ENCODE data around the gene CCDC157. TPM values are rescaled to one million over a fixed set of nuclear protein-coding genes. Genes with fewer than 3 reads are reported as not detected.

The CCDC157 gene
- total RNA-seq, 2 experiments from 2014 or later, result 2.2 to 2.4 TPM

DNA sequence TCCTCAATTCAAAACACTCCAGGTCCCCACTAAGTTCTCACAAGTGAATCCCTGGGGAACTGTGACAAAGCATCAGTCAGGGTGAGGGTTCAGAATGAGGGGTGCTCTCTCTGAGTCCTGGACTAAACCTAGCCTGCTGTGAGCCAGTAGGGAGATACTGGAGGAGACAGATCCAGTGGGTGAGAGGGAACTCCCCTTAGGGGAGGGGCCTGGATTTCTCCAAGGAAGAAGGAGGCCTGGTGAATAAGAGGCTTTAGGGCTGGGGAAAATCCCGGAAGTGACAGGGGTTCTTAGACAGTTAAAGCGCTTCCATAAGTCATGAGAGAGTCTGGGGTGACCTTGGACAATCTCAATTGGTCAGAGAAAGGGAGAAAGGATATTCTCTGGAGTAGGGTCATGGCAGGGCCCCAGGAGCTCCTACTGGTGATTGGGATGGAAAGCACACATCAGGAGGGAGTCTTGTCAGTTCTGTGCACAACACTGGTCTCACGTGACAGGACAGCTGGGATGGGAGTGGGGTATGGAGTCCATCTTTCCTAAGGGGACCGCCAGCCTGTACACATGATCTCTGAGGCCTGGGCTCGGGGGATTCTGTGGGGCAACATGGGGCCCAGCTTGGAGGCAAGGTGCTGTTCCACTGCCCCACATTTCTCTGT, 31.6 kb upstream of the CCDC157 start:
- DNase-seq, result no peak
- CTCF ChIA-PET, result interaction anchor here (0.7 to 8.3 kb wide), 6 partner anchors 11 to 237 kb away, joined by 3 to 98 read pairs (median 4); partner anchors contain the start of gene CASTOR1
- no peak for ATAC-seq
- Mint-ChIP-seq H3K27ac (peak overlapping the region; percentile 81), H3K36me3 (ENCODE audit: low read depth) (peaks cover 15% of the 10 kb centered on the region), H3K4me1 (ENCODE audit: low read depth) (peaks cover 54% of the 10 kb centered on the region), H3K4me3 (peak overlapping the region; percentile 81), H3K27me3 (no peaks in the 10 kb centered on the region), H3K9me3 (no peaks in the 10 kb centered on the region)
- POLR2A ChIA-PET, result interaction anchor here (0.7 to 8.5 kb wide), 11 partner anchors 10 to 60 kb away, joined by 3 to 68 read pairs (median 6); partner anchors contain the start of genes CASTOR1, CCDC157 and SF3A1
- TF ChIP-seq, protein P1, sequence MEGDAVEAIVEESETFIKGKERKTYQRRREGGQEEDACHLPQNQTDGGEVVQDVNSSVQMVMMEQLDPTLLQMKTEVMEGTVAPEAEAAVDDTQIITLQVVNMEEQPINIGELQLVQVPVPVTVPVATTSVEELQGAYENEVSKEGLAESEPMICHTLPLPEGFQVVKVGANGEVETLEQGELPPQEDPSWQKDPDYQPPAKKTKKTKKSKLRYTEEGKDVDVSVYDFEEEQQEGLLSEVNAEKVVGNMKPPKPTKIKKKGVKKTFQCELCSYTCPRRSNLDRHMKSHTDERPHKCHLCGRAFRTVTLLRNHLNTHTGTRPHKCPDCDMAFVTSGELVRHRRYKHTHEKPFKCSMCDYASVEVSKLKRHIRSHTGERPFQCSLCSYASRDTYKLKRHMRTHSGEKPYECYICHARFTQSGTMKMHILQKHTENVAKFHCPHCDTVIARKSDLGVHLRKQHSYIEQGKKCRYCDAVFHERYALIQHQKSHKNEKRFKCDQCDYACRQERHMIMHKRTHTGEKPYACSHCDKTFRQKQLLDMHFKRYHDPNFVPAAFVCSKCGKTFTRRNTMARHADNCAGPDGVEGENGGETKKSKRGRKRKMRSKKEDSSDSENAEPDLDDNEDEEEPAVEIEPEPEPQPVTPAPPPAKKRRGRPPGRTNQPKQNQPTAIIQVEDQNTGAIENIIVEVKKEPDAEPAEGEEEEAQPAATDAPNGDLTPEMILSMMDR (IDR thresholded peaks at IDR 0.05), result no peak
- intact Hi-C loops (cut with micrococcal nuclease), result loop anchor here (2.0 kb wide), 1 partner anchor 14 kb away; no protein-coding TSS in a partner anchor

DNA sequence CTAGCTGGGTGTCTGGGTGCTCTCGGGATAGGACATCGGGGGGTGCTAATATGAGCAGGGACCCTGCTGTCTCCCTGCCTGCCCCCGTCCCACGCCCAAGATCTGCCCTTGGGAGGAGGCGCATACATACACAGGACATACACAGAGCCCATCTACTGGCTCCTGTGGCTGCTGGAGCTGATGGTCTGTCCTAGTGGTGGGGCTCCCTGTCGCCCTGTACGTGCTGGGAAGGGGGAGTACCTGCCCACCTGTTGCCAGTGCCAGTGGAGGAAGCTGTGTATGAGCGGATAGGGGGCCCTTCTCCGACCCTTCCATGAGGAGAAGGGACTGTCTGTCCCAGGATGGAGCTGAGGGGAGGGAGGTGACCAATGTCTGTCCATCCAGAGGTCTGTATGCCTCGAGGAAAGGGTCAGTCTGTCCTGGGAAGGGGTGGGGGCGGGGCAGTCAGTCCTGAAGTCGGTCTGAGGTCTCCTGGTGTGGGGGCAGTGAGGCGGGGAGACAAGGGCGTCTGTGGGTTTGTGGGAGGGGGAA, 31.0 kb upstream of the CCDC157 start:
- Mint-ChIP-seq H3K4me1 (ENCODE audit: low read depth) (peaks cover 48% of the 10 kb centered on the region), H3K27me3 (no peaks in the 10 kb centered on the region), H3K9me3 (no peaks in the 10 kb centered on the region), H3K36me3 (ENCODE audit: low read depth) (peaks cover 20% of the 10 kb centered on the region), H3K4me3 (peak overlapping the region; percentile 81), H3K27ac (peak overlapping the region; percentile 81)
- DNase-seq, result no peak
- CTCF ChIA-PET, result interaction anchor here (0.7 to 8.3 kb wide), 3 partner anchors 11 to 36 kb away, joined by 3 to 98 read pairs (median 17); partner anchors contain the start of gene CASTOR1
- POLR2A ChIA-PET, result interaction anchor here (1.0 to 8.5 kb wide), 8 partner anchors 13 to 61 kb away, joined by 3 to 68 read pairs (median 6); partner anchors contain the start of genes CASTOR1, CCDC157 and SF3A1
- intact Hi-C loops (cut with micrococcal nuclease), result loop anchor here (2.0 kb wide), 1 partner anchor 15 kb away; no protein-coding TSS in a partner anchor
- TF ChIP-seq, protein P1 (IDR thresholded peaks at IDR 0.05), result no peak
- no peak for ATAC-seq

DNA sequence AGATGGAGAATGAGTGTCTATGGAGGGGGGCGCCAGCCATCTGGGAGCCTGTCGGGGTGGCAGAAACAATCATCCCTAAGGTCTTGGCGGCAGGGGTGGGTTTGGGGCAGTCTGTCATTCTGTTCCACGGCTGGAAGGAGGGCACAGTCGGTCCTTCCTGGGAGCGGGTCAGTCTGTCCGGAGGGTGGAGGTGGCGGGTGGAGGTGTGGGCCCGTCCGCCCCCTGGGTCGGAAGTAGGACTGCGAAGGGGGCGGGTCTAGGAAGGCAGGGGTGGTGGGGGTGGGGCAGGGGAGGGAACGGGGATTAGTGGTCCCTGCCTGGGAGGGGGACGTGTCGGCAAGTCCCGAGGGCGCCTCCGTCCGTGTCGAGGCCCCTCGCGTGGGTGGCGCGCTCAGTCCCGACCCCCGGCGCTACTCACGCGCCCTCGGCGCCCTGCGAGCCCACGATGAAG, 30.5 kb upstream of the CCDC157 start:
- no peak for DNase-seq
- Mint-ChIP-seq H3K36me3 (ENCODE audit: low read depth) (peaks cover 21% of the 10 kb centered on the region), H3K27me3 (no peaks in the 10 kb centered on the region), H3K4me1 (ENCODE audit: low read depth) (peaks cover 44% of the 10 kb centered on the region), H3K27ac (peak overlapping the region; percentile 81), H3K9me3 (no peaks in the 10 kb centered on the region), H3K4me3 (peak overlapping the region; percentile 81)
- peak; percentile 9 for ATAC-seq
- intact Hi-C loops (cut with micrococcal nuclease), result no loop called here
- ChIA-PET CTCF (interaction anchor here (0.7 to 8.3 kb wide), 11 partner anchors 12 to 218 kb away, joined by 3 to 98 read pairs (median 4); partner anchors contain the start of genes CASTOR1, CCDC157 and SF3A1), POLR2A (interaction anchor here (1.0 to 8.5 kb wide), 9 partner anchors 13 to 98 kb away, joined by 3 to 68 read pairs (median 6); partner anchors contain the start of genes CASTOR1, CCDC157 and SF3A1)
- TF ChIP-seq, protein P1 (IDR thresholded peaks at IDR 0.05), result no peak

DNA sequence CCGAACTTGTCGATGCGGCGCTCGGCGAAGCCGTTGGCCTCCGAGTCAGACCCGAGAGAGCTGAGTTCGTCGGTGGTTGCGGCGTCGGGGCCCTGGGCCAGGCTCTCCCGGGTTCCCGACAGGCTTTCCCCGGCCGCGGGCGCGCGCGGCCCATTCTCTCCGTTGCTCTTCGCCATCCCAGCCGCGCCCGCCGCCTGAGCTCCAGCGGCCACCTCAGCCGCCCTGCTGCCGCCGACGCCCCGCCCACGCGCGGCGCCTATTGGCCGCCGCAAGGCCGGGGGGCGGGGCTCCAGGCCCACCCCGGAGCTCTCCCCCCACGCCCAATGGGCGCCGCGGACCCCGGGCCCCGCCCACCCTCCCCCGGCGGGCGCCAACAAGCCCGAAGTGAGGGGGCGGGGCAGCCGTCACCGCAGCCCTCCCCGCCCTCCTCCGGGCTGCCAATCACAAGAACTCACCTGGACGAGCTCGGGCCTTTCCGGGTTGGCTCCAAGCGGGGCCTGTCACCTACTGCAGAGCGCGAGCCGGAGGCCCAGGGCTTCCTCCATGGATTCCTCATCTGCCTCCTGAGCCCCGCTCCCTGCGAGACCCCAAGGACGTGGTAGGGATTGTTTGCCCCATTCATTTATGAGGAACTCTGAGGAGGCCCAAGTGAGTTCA, 30.0 kb upstream of the CCDC157 start, which contains the start of gene TBC1D10A:
TBC1D10A (minus strand) TSS at position 236 of the 657 bp plus-strand sequence; CDS start at position 176, 60 bp downstream.
- Mint-ChIP-seq H3K4me3 (peak within 1 kb of the TSS; percentile 81), H3K27me3 (no peaks in the 10 kb centered on the region), H3K4me1 (ENCODE audit: low read depth) (peaks cover 40% of the 10 kb centered on the region), H3K9me3 (no peaks in the 10 kb centered on the region), H3K27ac (peak within 1 kb of the TSS; percentile 81), H3K36me3 (ENCODE audit: low read depth) (peaks cover 21% of the 10 kb centered on the region)
- DNase-seq (peak; percentile 96), ATAC-seq (peak; percentile 88)
- TF ChIP-seq, protein P1 (IDR thresholded peaks at IDR 0.05), result no peak
- CTCF ChIA-PET, result interaction anchor here (0.7 to 8.3 kb wide), 9 partner anchors 12 to 219 kb away, joined by 3 to 98 read pairs (median 4); partner anchors contain the start of genes CASTOR1, CCDC157 and SF3A1
- POLR2A ChIA-PET, result interaction anchor here (0.7 to 8.5 kb wide), 11 partner anchors 13 to 98 kb away, joined by 3 to 68 read pairs (median 4); partner anchors contain the start of genes CCDC157 and SF3A1
- intact Hi-C loops (cut with micrococcal nuclease), result no loop called here

All from activated CD8-positive, alpha-beta T cell treated with anti-CD3 and anti-CD28 coated beads for 36 hours (primary cell).